GM12892 (cell line): Measurements from ENCODE around the gene ARMC7.

Experiments used
- DNase-seq: peaks from one replicate; pipeline ENCODE4 v3.0.0; 2011; ENCODE audit not compliant: insufficient read length
- FAIRE-seq: peaks from 2 replicates; lab custom pipeline; 2011; peaks lifted over from hg19 to GRCh38; lab: Jason Lieb, UNC
- POLR2A ChIP-seq: IDR thresholded peaks from 2 replicates; pipeline ENCODE4 v1.6.1; 2011; ENCODE audit warnings: low read depth, low read length, control low read depth
- POLR2AphosphoS5 ChIP-seq: IDR thresholded peaks from 2 replicates; pipeline ENCODE4 v1.6.1; 2011; ENCODE audit warnings: low read depth, low read length, control low read depth
- TAF1 ChIP-seq: IDR thresholded peaks from 2 replicates; pipeline ENCODE4 v1.6.1; 2011; ENCODE audit warnings: low read depth, mild to moderate bottlenecking, control low read depth, low read length, borderline replicate concordance

The ARMC7 gene

GRCh38 chr17:75081611-75082540, 27.9 kb upstream of the ARMC7 start:
- DNase-seq, result no peak
- no peak for FAIRE-seq
- no peak for TF ChIP-seq POLR2A
- TF ChIP-seq POLR2AphosphoS5, result no peak
- no peak for TF ChIP-seq TAF1

GRCh38 chr17:75082683-75083082, 27.1 kb upstream of the ARMC7 start:
- FAIRE-seq (no peak), DNase-seq (no peak)
- TF ChIP-seq POLR2A (no peak), POLR2AphosphoS5 (no peak), TAF1 (no peak)

DNA sequence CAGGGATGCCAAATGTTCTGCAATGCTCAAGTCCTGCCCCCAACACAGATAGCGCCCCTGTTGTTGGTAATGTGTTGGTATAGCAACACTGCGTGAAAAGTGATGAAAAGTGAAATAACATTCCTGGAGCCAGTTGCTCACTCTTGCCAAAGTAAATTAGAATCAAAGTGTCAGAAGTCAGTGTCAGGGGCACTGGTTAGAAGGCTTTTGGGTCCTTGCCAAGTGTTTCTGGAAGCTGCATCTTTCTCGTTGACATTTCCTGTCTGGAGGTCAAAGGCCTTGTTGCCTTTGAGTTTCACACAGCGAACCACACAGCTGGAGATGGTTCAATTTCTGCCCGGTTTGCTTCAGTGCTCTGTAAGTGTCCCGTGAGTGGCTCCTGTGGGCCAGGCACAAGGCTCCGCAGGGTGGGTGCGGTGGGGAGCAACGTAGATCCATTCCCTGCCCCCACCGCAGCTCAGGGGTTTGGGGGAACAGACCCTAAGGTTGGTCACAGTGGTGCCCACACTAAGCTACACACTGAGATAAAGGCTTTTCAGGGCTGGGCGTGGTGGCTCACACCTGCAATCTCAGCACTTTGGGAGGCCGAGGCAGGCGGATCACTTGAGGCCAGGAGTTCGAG, 25.6 kb upstream of the ARMC7 start:
- DNase-seq, result no peak
- TF ChIP-seq POLR2A, result no peak
- no peak for TF ChIP-seq POLR2AphosphoS5
- no peak for TF ChIP-seq TAF1
- no peak for FAIRE-seq

GRCh38 chr17:75086496-75087181, 23.1 kb upstream of the ARMC7 start:
- TF ChIP-seq POLR2AphosphoS5, result no peak
- no peak for TF ChIP-seq TAF1
- TF ChIP-seq POLR2A, result no peak
- no peak for FAIRE-seq
- no peak for DNase-seq

DNA sequence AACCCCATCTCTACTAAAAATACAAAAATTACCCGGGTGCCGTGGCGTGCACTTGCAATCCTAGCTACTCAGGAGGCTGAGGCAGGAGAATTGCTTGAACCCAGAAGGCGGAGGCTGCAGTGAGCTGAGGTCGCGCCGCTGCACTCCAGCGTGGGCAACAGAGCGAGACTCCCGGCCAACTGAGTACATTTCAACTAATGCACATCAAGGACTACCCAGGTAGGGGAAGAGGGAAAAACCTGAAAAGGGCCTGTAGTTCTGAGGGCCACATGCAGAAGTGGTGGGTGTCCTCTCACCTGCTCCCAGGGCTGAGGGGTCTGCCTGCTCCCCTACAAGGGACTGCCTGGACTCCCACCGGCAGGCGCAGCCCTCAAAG, 22.6 kb upstream of the ARMC7 start:
- FAIRE-seq (no peak), DNase-seq (no peak)
- no peak for TF ChIP-seq POLR2A
- TF ChIP-seq POLR2AphosphoS5, result no peak

GRCh38 chr17:75087558-75088453, 22.0 kb upstream of the ARMC7 start, which contains the start of gene SLC16A5:
Gene SLC16A5, plus strand, starts transcription at chr17:75087954. Its CDS starts 5,683 bp downstream, at chr17:75093637.
- DNase-seq, result peak; percentile 70

GRCh38 chr17:75088465-75089417, 21.0 kb upstream of the ARMC7 start:
- TF ChIP-seq POLR2AphosphoS5, result no peak
- TF ChIP-seq POLR2A, result no peak
- TF ChIP-seq TAF1, result no peak
- no peak for FAIRE-seq
- DNase-seq, result no peak

More at GRCh38 chr17:75087558-75088453, 22.0 kb upstream of the ARMC7 start, which contains the start of gene SLC16A5:
- no peak for FAIRE-seq
- TF ChIP-seq POLR2AphosphoS5 (no peak), TAF1 (no peak), POLR2A (no peak)

DNA sequence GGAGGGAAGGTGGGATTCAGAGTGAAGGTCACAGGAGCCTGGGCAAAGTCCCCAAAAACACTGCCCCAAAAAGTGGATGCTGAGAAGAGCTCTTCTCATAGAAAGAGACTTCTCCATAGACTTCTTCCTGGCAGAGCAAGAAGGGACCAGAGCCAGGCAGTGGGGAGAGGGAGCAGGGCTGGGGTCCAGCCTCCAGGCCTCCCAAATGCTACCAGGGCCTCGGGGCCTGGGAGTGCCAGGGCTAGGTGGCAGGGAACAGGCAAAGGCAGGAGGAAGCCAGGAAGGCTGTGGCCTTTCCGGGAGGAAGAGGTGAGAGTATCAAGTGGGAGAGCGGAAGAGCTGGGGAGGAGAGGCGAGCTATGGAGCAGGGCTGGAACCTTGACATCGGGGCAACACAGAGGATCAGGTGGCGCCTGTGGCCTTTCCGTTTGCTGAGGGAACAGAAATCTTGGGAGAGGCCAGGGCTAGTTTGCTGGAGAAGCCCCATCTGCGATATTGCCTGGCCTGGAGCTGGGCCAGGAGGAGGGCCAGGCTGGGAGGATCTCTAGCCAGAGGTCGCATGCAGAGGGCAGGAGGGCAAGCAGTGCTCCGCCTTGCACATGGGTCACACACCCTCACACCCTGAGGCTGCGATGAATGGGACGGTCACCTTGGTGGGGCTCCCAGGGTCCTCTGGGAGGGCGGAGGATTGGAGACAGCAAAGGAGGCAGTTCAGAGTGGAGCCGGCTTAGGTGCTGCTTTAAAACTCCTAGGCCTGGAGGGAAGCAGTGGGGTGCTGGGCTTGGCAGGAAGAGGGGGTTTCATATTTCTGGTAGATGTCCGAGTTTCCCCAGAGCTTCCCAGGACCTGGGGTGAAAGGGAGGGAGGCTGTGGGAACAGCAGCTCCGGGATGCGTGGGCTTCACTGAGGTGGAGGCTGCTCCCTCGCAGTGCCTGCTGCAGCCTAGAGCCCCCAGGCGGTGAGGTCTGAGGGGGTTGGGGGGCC, 18.6 kb upstream of the ARMC7 start:
- no peak for DNase-seq
- FAIRE-seq, result no peak
- no peak for TF ChIP-seq TAF1
- TF ChIP-seq POLR2AphosphoS5, result no peak
- TF ChIP-seq POLR2A, result no peak

DNA sequence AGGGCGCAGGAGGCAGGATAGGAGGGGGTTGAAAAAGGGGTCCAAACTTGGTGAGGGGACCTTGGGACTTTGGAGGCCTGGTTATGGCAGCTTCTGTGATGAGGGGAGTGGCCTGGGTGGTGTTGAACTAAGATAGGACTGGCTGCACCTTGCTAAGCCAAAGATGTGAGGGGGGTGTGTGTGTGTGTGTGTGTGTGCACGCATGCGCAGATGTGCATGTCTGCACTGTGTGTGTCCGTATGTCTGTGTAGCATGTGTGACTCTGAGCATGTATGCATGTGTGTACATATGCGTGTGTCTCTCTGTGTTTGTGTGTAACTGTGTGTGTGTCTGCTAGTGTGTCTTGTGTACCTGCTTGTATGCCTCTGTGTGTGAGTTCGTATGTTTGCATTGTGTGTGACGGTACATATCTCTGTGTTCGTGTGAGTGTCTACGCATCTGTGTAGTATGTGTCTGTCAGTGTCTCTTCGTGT, 17.9 kb upstream of the ARMC7 start:
- no peak for TF ChIP-seq TAF1
- no peak for TF ChIP-seq POLR2A
- TF ChIP-seq POLR2AphosphoS5, result no peak
- DNase-seq, result no peak
- FAIRE-seq, result no peak
